Natural killer cell treated with Interleukin-12 subunit alpha and Interleukin-12 subunit beta and Interleukin-15 and Interleukin-18, amount 100 ng/mL, for 72 hours (primary cell): Measurements from ENCODE around the gene TGFBI. TPM values are rescaled to one million over a fixed set of nuclear protein-coding genes. Genes with fewer than 3 reads are reported as not detected.

Source experiments
- ATAC-seq, 2 donors: fragments of 150-1000 bp; cut with Tn5 transposase in 1 of 2; sonication (Bioruptor Pico), chemical (Tn5 transposase) in 1 of 2; 2 replicates each; pipeline ENCODE4 v1.10.0; 2021
- DNase-seq: peaks from one replicate; pipeline ENCODE4 v3.0.0; 2022; ENCODE audit warnings: low spot score
- H3K27ac Mint-ChIP-seq, 2 donors: 1 replicate in 1 of 2; 2 replicates in 1 of 2; pipeline ENCODE4 v1.8.0; 2022; ENCODE audit warnings: mixed read lengths in 2 of 2, mild to moderate bottlenecking in 1 of 2, moderate library complexity in 1 of 2
- H3K27me3 Mint-ChIP-seq, 2 donors: 1 replicate in 1 of 2; 2 replicates in 1 of 2; pipeline ENCODE4 v1.8.0; 2022; ENCODE audit warnings: mixed read lengths in 2 of 2
- H3K36me3 Mint-ChIP-seq: one replicate; pipeline ENCODE4 v1.8.0; 2022; ENCODE audit warnings: mixed read lengths
- H3K4me1 Mint-ChIP-seq, 2 donors: 1 replicate in 1 of 2; 2 replicates in 1 of 2; pipeline ENCODE4 v1.8.0; 2022; ENCODE audit warnings: low read depth in 2 of 2, mixed read lengths in 2 of 2, mild to moderate bottlenecking in 1 of 2
- H3K4me3 Mint-ChIP-seq: one replicate; pipeline ENCODE4 v1.8.0; 2022; ENCODE audit warnings: mixed read lengths
- H3K9me3 Mint-ChIP-seq: 2 replicates; pipeline ENCODE4 v1.8.0; 2022; ENCODE audit warnings: mixed read lengths
- total RNA-seq, 2 donors: library from RNA; stranded (reverse); gene quantifications; one replicate each; pipeline ENCODE4 v1.2.3, GENCODE V29; 2022

Gene TGFBI
- total RNA-seq, 2 donors from 2014 or later = not detected

- Mint-ChIP-seq H3K27ac (no peak overlapping the region), H3K9me3 (no peaks in the 10 kb centered on the region), H3K4me1 (no peaks in the 10 kb centered on the region), H3K27me3 (peaks cover 25 to 32% of the 10 kb centered on the region in 2 donors), H3K36me3 (no peaks in the 10 kb centered on the region), H3K4me3 (no peak overlapping the region)
- DNase-seq = no peak
- no peak for ATAC-seq
Observed at GRCh38 chr5:135995976-135996375, 32.8 kb upstream of the TGFBI start.

GRCh38 chr5:135996611-135997010 is 32.2 kb upstream of the TGFBI start:
- no peaks in the 10 kb centered on the region for H3K9me3 Mint-ChIP-seq
- H3K4me1 Mint-ChIP-seq = no peaks in the 10 kb centered on the region
- ATAC-seq (no peak), DNase-seq (no peak)
- H3K27me3 Mint-ChIP-seq = peaks cover 26 to 32% of the 10 kb centered on the region in 2 donors
- H3K27ac Mint-ChIP-seq = no peak overlapping the region
- H3K4me3 Mint-ChIP-seq = no peak overlapping the region
- H3K36me3 Mint-ChIP-seq = no peaks in the 10 kb centered on the region

GRCh38 chr5:135997673-135998335 is 31.0 kb upstream of the TGFBI start:
- DNase-seq (no peak), ATAC-seq (no peak)
- no peaks in the 10 kb centered on the region for H3K36me3 Mint-ChIP-seq
- no peaks in the 10 kb centered on the region for H3K9me3 Mint-ChIP-seq
- H3K4me1 Mint-ChIP-seq = no peaks in the 10 kb centered on the region
- no peak overlapping the region for H3K27ac Mint-ChIP-seq
- no peak overlapping the region for H3K4me3 Mint-ChIP-seq
- peaks cover 29 to 32% of the 10 kb centered on the region in 2 donors for H3K27me3 Mint-ChIP-seq

GRCh38 chr5:135998889-135999288 is 29.9 kb upstream of the TGFBI start:
- no peaks in the 10 kb centered on the region for H3K9me3 Mint-ChIP-seq
- no peak overlapping the region for H3K27ac Mint-ChIP-seq
- peaks cover 23 to 32% of the 10 kb centered on the region in 2 donors for H3K27me3 Mint-ChIP-seq
- no peak overlapping the region for H3K4me3 Mint-ChIP-seq
- H3K36me3 Mint-ChIP-seq = no peaks in the 10 kb centered on the region
- ATAC-seq (no peak), DNase-seq (no peak)
- no peaks in the 10 kb centered on the region for H3K4me1 Mint-ChIP-seq

- Mint-ChIP-seq H3K9me3 (no peaks in the 10 kb centered on the region), H3K36me3 (no peaks in the 10 kb centered on the region), H3K4me1 (no peaks in the 10 kb centered on the region), H3K27me3 (peaks cover 20 to 32% of the 10 kb centered on the region in 2 donors), H3K27ac (no peak overlapping the region), H3K4me3 (no peak overlapping the region)
- ATAC-seq (no peak), DNase-seq (no peak)
Observed at GRCh38 chr5:135999406-136000139, 29.2 kb upstream of the TGFBI start.

- H3K4me1 Mint-ChIP-seq = no peaks in the 10 kb centered on the region
- peaks cover 17 to 32% of the 10 kb centered on the region in 2 donors for H3K27me3 Mint-ChIP-seq
- H3K36me3 Mint-ChIP-seq = no peaks in the 10 kb centered on the region
- no peak for ATAC-seq
- H3K4me3 Mint-ChIP-seq = no peak overlapping the region
- no peaks in the 10 kb centered on the region for H3K9me3 Mint-ChIP-seq
- no peak overlapping the region for H3K27ac Mint-ChIP-seq
- DNase-seq = no peak
Observed at GRCh38 chr5:136000147-136000546, 28.6 kb upstream of the TGFBI start.

GRCh38 chr5:136000932-136001331 is 27.9 kb upstream of the TGFBI start:
- H3K9me3 Mint-ChIP-seq = no peaks in the 10 kb centered on the region
- no peaks in the 10 kb centered on the region for H3K36me3 Mint-ChIP-seq
- no peak for DNase-seq
- H3K4me1 Mint-ChIP-seq = no peaks in the 10 kb centered on the region
- no peak overlapping the region for H3K27ac Mint-ChIP-seq
- no peak overlapping the region for H3K4me3 Mint-ChIP-seq
- no peak for ATAC-seq
- peaks cover 19 to 32% of the 10 kb centered on the region in 2 donors for H3K27me3 Mint-ChIP-seq

- ATAC-seq = peak in 1 of 2 donors; percentile 8
- no peak overlapping the region for H3K27ac Mint-ChIP-seq
- no peaks in the 10 kb centered on the region for H3K9me3 Mint-ChIP-seq
- H3K36me3 Mint-ChIP-seq = no peaks in the 10 kb centered on the region
- no peaks in the 10 kb centered on the region for H3K4me1 Mint-ChIP-seq
- H3K4me3 Mint-ChIP-seq = no peak overlapping the region
- no peak for DNase-seq
- peaks cover 22 to 29% of the 10 kb centered on the region in 2 donors for H3K27me3 Mint-ChIP-seq
Observed at GRCh38 chr5:136001466-136001981, 27.3 kb upstream of the TGFBI start.

- Mint-ChIP-seq H3K9me3 (no peaks in the 10 kb centered on the region), H3K27me3 (peaks cover 19 to 20% of the 10 kb centered on the region in 2 donors), H3K27ac (no peak overlapping the region), H3K4me1 (no peaks in the 10 kb centered on the region), H3K4me3 (no peak overlapping the region), H3K36me3 (no peaks in the 10 kb centered on the region)
- no peak for DNase-seq
- ATAC-seq = peak in 1 of 2 donors; percentile 17
Observed at GRCh38 chr5:136004436-136004835, 24.4 kb upstream of the TGFBI start.

- no peak for ATAC-seq
- Mint-ChIP-seq H3K4me1 (no peaks in the 10 kb centered on the region), H3K36me3 (no peaks in the 10 kb centered on the region), H3K27me3 (peaks cover 16 to 22% of the 10 kb centered on the region in 2 donors), H3K27ac (no peak overlapping the region), H3K9me3 (no peaks in the 10 kb centered on the region), H3K4me3 (no peak overlapping the region)
- no peak for DNase-seq
Observed at GRCh38 chr5:136005476-136005875, 23.3 kb upstream of the TGFBI start.

GRCh38 chr5:136006164-136006563 is 22.6 kb upstream of the TGFBI start:
- Mint-ChIP-seq H3K9me3 (no peaks in the 10 kb centered on the region), H3K27me3 (peaks cover 17 to 24% of the 10 kb centered on the region in 2 donors), H3K36me3 (no peaks in the 10 kb centered on the region), H3K4me3 (no peak overlapping the region), H3K27ac (no peak overlapping the region), H3K4me1 (no peaks in the 10 kb centered on the region)
- ATAC-seq = no peak
- DNase-seq = no peak

- no peak overlapping the region for H3K27ac Mint-ChIP-seq
- ATAC-seq (no peak), DNase-seq (no peak)
- peaks cover 0 to 5% of the 10 kb centered on the region in 2 donors for H3K4me1 Mint-ChIP-seq
- no peak overlapping the region for H3K4me3 Mint-ChIP-seq
- H3K9me3 Mint-ChIP-seq = no peaks in the 10 kb centered on the region
- H3K36me3 Mint-ChIP-seq = no peaks in the 10 kb centered on the region
- H3K27me3 Mint-ChIP-seq = peaks cover 24% of the 10 kb centered on the region in 2 donors
Observed at GRCh38 chr5:136006761-136007251, 22.0 kb upstream of the TGFBI start.

GRCh38 chr5:136007271-136007670 is 21.5 kb upstream of the TGFBI start:
- DNase-seq (no peak), ATAC-seq (no peak)
- Mint-ChIP-seq H3K27ac (no peak overlapping the region), H3K36me3 (no peaks in the 10 kb centered on the region), H3K4me1 (peaks cover 2 to 10% of the 10 kb centered on the region in 2 donors), H3K4me3 (no peak overlapping the region), H3K27me3 (peaks cover 24 to 28% of the 10 kb centered on the region in 2 donors), H3K9me3 (no peaks in the 10 kb centered on the region)

GRCh38 chr5:136011414-136012001 is 17.3 kb upstream of the TGFBI start:
- Mint-ChIP-seq H3K4me3 (no peak overlapping the region), H3K4me1 (peaks cover 4 to 11% of the 10 kb centered on the region in 2 donors), H3K27ac (peak overlapping the region in 1 of 2 donors; percentile 24), H3K27me3 (peaks cover 42 to 57% of the 10 kb centered on the region in 2 donors), H3K9me3 (no peaks in the 10 kb centered on the region), H3K36me3 (no peaks in the 10 kb centered on the region)
- DNase-seq (no peak), ATAC-seq (no peak)
